Activated CD4-positive, alpha-beta T cell treated with anti-CD3 and anti-CD28 coated beads for 36 hours (primary cell): Measurements from ENCODE around the gene FAM20A. TPM values are rescaled to one million over a fixed set of nuclear protein-coding genes. Genes with fewer than 3 reads are reported as not detected.
"Not testable (repeated sequence)": the region's sequence is repeated elsewhere in the genome, so short reads cannot be mapped to it uniquely, and the experiment has no call there.

Experiments
- ATAC-seq: fragments of 200-7000 bp; cut with Tn5 transposase; one replicate; pipeline ENCODE4 v1.10.0; 2021; ENCODE audit warnings: mild to moderate bottlenecking, moderate library complexity
- CTCF ChIA-PET: fragments of 350-600 bp; sonication (Branson Sonifier 250); formaldehyde crosslinking; loops from one replicate; lab custom pipeline; 2021; ENCODE audit warnings: antibody characterized with exemption; lab: Charles Lee
- POLR2A ChIA-PET: fragments of 350-600 bp; sonication (Branson Sonifier 250); formaldehyde crosslinking; loops from one replicate; lab custom pipeline; 2021; ENCODE audit warnings: antibody characterized with exemption, inconsistent platforms; lab: Charles Lee
- DNase-seq: peaks from one replicate; pipeline ENCODE4 v3.0.0-alpha.2; 2020
- H3K27ac Mint-ChIP-seq: one replicate; pipeline ENCODE4 v1.8.0; 2021; ENCODE audit warnings: mixed read lengths
- H3K27me3 Mint-ChIP-seq: one replicate; pipeline ENCODE4 v1.8.0; 2021; ENCODE audit warnings: mixed read lengths
- H3K36me3 Mint-ChIP-seq: one replicate; pipeline ENCODE4 v1.8.0; 2021; ENCODE audit warnings: low read depth, mixed read lengths
- H3K4me1 Mint-ChIP-seq: one replicate; pipeline ENCODE4 v1.8.0; 2021; ENCODE audit warnings: mixed read lengths
- H3K4me3 Mint-ChIP-seq: one replicate; pipeline ENCODE4 v1.8.0; 2021; ENCODE audit warnings: mild to moderate bottlenecking, moderate library complexity, mixed read lengths
- H3K9me3 Mint-ChIP-seq: one replicate; pipeline ENCODE4 v1.8.0; 2021; ENCODE audit warnings: low read depth, mixed read lengths
- intact Hi-C, 2 experiments: fragments of 100-400 bp; cut with DNase I in 1 of 2; cut with micrococcal nuclease in 1 of 2; formaldehyde crosslinking; loops; one replicate each; pipeline versions ENCODE4 v1.14.2 to v1.15.1; 2022 to 2024; cut with DNase I, micrococcal nuclease
- total RNA-seq, 2 experiments: library from RNA; stranded (reverse); gene quantifications; one replicate each; pipeline ENCODE4 v1.2.3, GENCODE V29; 2021

The FAM20A gene
- total RNA-seq, 2 experiments from 2014 or later, result not detected

DNA sequence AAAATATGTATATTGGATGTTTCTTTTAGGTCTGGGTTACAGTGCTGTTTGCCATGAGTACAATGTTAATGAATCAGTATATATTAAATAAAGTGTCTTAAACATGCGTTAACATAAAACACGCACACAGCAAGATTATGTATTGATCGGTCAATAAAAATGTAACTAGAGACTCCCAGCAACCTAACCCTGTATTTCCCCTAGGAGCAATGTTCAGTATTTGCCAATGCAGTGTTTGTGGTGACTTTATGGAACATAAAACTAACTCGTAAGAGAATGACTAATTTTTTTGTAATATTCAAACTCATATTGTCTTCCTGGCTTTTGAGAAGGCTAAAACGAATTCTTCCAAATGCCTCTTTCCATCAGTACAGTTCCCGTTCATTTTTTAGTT lies 66.5 kb downstream of the FAM20A start:
- Mint-ChIP-seq H3K36me3 (peaks cover 39% of the 10 kb centered on the region), H3K27me3 (no peaks in the 10 kb centered on the region), H3K4me3 (no peak overlapping the region), H3K27ac (no peak overlapping the region), H3K4me1 (peaks cover 9% of the 10 kb centered on the region), H3K9me3 (no peaks in the 10 kb centered on the region)
- ATAC-seq (no peak), DNase-seq (no peak)
- CTCF ChIA-PET, result interaction anchor here (0.6 to 1.4 kb wide), 3 partner anchors 47 to 529 kb away, joined by 3 to 5 read pairs (median 4); no protein-coding TSS in a partner anchor
- intact Hi-C loops, result loop anchor here (1.0 to 10.0 kb wide), 3 partner anchors 80 to 700 kb away; no protein-coding TSS in a partner anchor
- POLR2A ChIA-PET, result no interaction called here

DNA sequence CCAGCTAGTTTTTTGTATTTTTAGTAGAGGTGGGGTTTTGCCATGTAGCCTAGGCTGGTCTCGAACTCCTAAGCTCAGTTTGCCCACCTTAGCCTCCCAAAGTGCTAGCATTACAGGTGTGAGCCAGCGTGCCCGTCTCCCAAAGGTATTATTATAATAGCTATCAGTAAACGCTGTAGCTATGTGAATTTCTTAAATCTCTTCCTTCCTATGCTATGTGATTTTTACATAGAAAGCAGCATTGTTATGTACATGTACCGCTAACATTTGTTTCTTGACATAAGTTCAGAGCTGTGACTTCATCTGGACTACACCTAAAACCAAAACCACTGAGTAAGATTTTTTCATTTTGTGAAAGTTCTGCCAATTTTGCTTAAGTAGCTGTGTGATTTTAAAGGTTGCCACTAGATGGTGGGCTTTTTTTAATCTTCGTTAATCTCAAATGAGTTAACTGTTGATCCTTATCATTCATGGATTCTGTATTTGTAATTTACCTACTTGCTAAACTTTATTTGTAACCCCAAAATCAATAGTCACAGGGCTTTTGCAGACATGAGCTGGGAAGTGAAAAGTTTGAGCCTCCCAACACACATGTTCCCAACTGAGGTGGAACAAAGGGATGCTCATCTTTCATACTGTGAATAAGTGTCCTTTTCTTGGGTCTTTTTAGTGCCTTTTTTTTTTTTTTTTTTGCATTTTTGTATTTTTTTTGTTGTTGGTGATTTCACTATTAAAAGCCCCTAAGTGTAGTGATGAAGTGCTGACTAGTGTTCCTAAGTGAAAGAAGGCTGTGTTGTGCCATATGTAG lies 67.1 kb downstream of the FAM20A start:
- Mint-ChIP-seq H3K27ac (peak overlapping the region; percentile 20), H3K9me3 (no peaks in the 10 kb centered on the region), H3K36me3 (peaks cover 44% of the 10 kb centered on the region), H3K27me3 (no peaks in the 10 kb centered on the region), H3K4me3 (no peak overlapping the region), H3K4me1 (peaks cover 9% of the 10 kb centered on the region)
- intact Hi-C loops, result loop anchor here (1.0 to 10.0 kb wide), 3 partner anchors 81 to 701 kb away; no protein-coding TSS in a partner anchor
- DNase-seq (no peak), ATAC-seq (peak; percentile 69)
- ChIA-PET CTCF (interaction anchor here (0.6 to 1.4 kb wide), 16 partner anchors 9 to 713 kb away, joined by 3 to 5 read pairs (median 3); no protein-coding TSS in a partner anchor), POLR2A (interaction anchor here (0.6 kb wide), 1 partner anchor 384 kb away, joined by 4 read pairs; no protein-coding TSS in a partner anchor)

DNA sequence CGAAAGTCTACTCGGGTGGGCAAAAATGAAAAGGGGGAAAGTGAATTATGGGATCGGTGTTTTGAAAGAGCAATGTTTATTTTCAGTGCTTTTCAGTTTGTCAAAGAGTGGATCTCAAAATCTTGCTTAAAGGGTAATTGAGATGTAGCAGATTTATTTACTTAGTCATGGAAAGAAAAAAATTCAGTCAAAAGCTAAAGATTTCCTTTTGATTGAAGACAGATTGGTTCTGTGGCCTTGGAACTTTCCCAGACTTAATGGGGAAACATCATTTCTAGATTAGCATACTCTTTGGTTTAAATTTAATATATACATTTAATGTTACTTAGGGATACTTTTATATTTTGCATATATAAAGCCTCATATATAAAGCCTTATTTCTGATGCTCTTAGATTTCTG lies 68.3 kb downstream of the FAM20A start:
- Mint-ChIP-seq H3K27me3 (no peaks in the 10 kb centered on the region), H3K36me3 (peaks cover 52% of the 10 kb centered on the region), H3K4me3 (no peak overlapping the region), H3K9me3 (no peaks in the 10 kb centered on the region), H3K4me1 (peaks cover 9% of the 10 kb centered on the region), H3K27ac (no peak overlapping the region)
- DNase-seq (no peak), ATAC-seq (no peak)
- intact Hi-C loops, result loop anchor here in 1 of 2 experiments (10.0 kb wide), 1 partner anchor 702 kb away; no protein-coding TSS in a partner anchor
- ChIA-PET CTCF (interaction anchor here (0.8 to 1.4 kb wide), 4 partner anchors 8 to 325 kb away, joined by 3 read pairs; no protein-coding TSS in a partner anchor), POLR2A (no interaction called here)

DNA sequence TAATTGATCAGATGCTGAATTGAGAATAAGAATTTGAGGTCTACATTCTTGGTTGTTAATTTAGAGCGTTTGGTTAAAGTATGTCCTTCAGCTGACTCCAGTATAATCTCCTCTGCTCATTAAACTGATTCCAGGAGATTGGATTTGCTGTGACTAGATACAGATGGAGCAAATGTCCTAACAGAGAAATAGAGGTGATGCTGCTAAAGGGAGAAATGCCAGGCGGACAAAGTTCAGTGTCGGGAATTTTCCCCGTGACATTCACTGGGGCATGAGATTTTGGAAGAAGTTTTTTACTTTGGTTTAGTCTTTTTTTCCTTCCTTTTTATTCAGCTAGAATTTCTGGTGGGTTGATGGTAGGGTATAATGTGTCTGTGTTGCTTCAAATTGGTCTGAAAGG lies 69.9 kb downstream of the FAM20A start:
- Mint-ChIP-seq H3K36me3 (peaks cover 64% of the 10 kb centered on the region), H3K27ac (no peak overlapping the region), H3K4me3 (no peak overlapping the region), H3K27me3 (no peaks in the 10 kb centered on the region), H3K4me1 (peaks cover 9% of the 10 kb centered on the region), H3K9me3 (no peaks in the 10 kb centered on the region)
- no peak for ATAC-seq
- DNase-seq, result no peak
- intact Hi-C loops, result loop anchor here in 1 of 2 experiments (10.0 kb wide), 1 partner anchor 704 kb away; no protein-coding TSS in a partner anchor
- ChIA-PET POLR2A (no interaction called here), CTCF (no interaction called here)

DNA sequence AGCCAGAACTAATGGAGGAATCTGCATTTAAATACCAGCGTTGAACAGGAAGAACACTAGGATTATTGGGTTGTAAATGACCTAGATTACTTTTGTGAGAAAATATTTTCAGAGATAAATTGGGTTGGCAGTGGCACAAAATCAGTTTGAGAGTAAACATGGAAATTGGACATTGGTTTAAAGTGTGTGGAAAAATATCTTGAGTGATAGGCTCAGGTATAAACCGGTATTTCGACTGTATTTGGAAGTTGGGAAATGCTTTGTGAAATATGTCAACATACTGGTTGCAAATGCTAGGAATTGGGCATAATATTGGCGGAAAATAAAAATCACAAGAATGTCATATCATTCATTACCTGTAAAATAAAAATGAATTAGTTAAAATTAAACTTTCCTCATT lies 73.9 kb downstream of the FAM20A start:
- ChIA-PET POLR2A (no interaction called here), CTCF (no interaction called here)
- H3K4me1 Mint-ChIP-seq, result peaks cover 4% of the 10 kb centered on the region
- no peak overlapping the region for H3K27ac Mint-ChIP-seq
- no peak overlapping the region for H3K4me3 Mint-ChIP-seq
- no peaks in the 10 kb centered on the region for H3K27me3 Mint-ChIP-seq
- no peaks in the 10 kb centered on the region for H3K9me3 Mint-ChIP-seq
- H3K36me3 Mint-ChIP-seq, result peaks cover 72% of the 10 kb centered on the region
- intact Hi-C loops, result no loop called here
- no peak for DNase-seq
- ATAC-seq, result no peak

DNA sequence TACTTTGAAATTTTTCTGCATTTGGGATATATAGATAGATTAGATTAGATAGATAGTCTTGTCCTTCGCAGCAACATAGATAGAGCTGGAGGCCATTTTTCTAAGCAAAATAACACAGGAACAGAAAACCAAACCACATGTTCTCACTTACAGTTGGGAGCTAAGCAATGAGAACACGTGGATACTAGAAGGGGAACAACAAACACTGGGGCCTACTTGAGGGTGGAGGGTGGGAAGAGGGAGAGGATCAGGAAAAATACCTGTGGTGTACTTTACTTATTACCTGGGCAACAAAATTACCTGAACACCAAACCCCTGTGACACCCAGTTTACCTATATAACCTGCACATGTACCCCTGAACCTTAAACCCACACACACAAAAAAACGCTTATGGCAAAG lies 74.6 kb downstream of the FAM20A start:
- Mint-ChIP-seq H3K9me3 (no peaks in the 10 kb centered on the region), H3K27me3 (no peaks in the 10 kb centered on the region), H3K36me3 (peaks cover 72% of the 10 kb centered on the region), H3K4me3 (no peak overlapping the region), H3K4me1 (peaks cover 7% of the 10 kb centered on the region), H3K27ac (no peak overlapping the region)
- ChIA-PET CTCF (interaction anchor here (1.2 kb wide), 1 partner anchor 87 kb away, joined by 3 read pairs; no protein-coding TSS in a partner anchor), POLR2A (no interaction called here)
- intact Hi-C loops, result no loop called here
- no peak for DNase-seq
- no peak for ATAC-seq

DNA sequence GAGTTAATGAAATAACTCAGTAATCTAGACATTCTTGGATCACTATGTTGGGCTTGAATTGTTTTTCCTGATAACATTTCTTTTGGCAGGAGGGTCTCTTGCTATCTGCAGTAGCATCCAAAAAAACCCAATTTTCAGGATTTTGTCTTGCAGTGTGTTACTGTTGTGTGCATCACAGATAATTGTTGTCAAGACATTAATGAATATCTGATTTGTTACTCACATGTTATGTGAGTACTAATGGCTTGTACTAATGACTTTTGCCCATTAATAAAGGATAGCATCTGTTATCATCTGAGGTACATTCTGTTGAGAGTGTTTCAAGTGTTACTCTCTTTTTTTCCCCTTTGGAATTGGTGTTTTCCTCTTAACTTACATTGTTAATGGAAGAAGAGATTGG lies 78.9 kb downstream of the FAM20A start:
- CTCF ChIA-PET, result no interaction called here
- peaks cover 29% of the 10 kb centered on the region for H3K4me1 Mint-ChIP-seq
- POLR2A ChIA-PET, result interaction anchor here (0.6 kb wide), 1 partner anchor 1189 kb away, joined by 4 read pairs; no protein-coding TSS in a partner anchor
- peaks cover 62% of the 10 kb centered on the region for H3K36me3 Mint-ChIP-seq
- intact Hi-C loops, result no loop called here
- no peak overlapping the region for H3K27ac Mint-ChIP-seq
- DNase-seq (no peak), ATAC-seq (no peak)
- H3K27me3 Mint-ChIP-seq, result no peaks in the 10 kb centered on the region
- H3K9me3 Mint-ChIP-seq, result no peaks in the 10 kb centered on the region
- H3K4me3 Mint-ChIP-seq, result no peak overlapping the region

DNA sequence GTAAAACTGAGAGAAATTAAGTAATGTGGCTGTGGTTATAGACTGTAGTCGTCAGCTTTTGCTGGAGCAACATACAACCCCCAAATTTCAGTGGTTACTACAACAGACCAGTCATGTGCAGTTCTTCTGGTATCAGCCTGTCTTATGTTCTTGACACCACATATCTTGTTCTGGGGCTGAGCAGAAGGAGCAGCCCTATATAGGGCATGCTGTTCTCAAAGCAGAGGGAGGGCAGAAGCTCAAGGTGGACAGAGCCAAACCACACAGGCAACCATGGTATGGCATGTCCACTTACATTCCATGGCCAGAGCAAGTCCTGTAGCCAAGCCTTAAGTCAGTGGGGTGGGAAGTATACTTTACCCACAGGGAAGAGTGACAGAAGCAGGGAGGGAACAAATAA lies 81.3 kb downstream of the FAM20A start:
- Mint-ChIP-seq H3K9me3 (no peaks in the 10 kb centered on the region), H3K27me3 (no peaks in the 10 kb centered on the region), H3K4me1 (peaks cover 42% of the 10 kb centered on the region), H3K4me3 (no peak overlapping the region), H3K36me3 (peaks cover 59% of the 10 kb centered on the region), H3K27ac (no peak overlapping the region)
- CTCF ChIA-PET, result no interaction called here
- DNase-seq (no peak), ATAC-seq (no peak)
- intact Hi-C loops, result no loop called here
- POLR2A ChIA-PET, result no interaction called here

DNA sequence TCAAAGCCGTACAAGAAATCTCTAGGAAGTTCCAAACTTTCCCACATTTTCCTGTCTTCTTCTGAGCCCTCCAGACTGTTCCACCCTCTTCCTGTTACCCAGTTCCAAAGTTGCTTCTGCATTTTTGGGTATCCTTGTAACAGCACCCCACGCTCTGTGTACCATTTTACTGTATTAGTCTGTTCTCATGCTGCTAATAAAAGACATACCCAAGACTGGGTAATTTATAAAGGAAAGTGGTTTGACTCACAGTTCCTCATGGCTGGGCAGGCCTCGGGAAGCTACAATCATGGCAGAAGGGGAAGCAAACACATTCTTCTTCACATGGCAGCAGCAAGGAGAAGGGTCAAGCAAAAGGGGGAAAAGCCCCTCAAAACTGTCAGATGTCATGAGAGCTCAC lies 82.1 kb downstream of the FAM20A start:
- peaks cover 55% of the 10 kb centered on the region for H3K36me3 Mint-ChIP-seq
- H3K4me3 Mint-ChIP-seq, ATAC-seq, DNase-seq, H3K27ac Mint-ChIP-seq, POLR2A ChIA-PET, intact Hi-C loops, H3K9me3 Mint-ChIP-seq, H3K27me3 Mint-ChIP-seq: not testable (repeated sequence)
- peaks cover 51% of the 10 kb centered on the region for H3K4me1 Mint-ChIP-seq
- CTCF ChIA-PET, result interaction anchor here (1.0 kb wide), 1 partner anchor 14 kb away, joined by 3 read pairs; no protein-coding TSS in a partner anchor

DNA sequence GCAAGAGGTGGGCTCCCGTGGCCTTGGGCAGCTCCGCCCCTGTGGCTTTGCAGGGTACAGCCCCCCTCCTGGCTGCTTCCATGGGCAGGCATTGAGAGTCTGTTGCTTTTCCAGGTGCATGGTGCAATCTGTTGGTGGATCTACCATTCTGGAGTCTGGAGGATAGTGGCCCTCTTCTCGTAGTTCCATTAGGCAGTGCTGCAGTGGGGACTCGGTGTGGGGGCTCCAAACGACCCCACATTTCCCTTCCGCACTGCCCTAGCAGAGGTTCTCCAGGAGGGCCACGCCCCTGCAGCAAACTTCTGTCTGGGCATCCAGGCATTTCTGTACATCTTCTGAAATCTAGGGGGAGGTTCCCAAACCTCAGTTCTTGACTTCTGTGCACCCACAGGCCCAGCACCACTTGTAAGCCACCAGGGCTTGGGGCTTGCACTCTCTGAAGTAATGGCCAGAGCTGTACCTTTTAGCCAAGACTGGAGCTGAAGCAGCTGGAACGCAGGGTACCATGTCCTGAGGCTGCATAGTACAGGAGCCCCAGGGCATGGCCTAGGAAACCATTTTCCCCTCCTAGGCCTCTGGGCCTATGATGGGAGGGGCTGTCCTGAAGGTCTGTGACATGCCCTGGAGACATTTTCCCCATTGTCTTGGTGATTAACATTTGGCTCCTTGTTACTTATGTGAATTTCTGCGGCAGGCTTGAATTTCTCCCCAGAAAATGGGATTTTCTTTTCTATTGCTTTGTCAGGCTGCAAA lies 82.9 kb downstream of the FAM20A start:
- Mint-ChIP-seq H3K9me3 (no peaks in the 10 kb centered on the region), H3K4me3 (no peak overlapping the region), H3K36me3 (peaks cover 55% of the 10 kb centered on the region), H3K4me1 (peaks cover 59% of the 10 kb centered on the region), H3K27ac (no peak overlapping the region), H3K27me3 (no peaks in the 10 kb centered on the region)
- DNase-seq (no peak), ATAC-seq (no peak)
- CTCF ChIA-PET, result interaction anchor here (1.0 kb wide), 1 partner anchor 15 kb away, joined by 3 read pairs; no protein-coding TSS in a partner anchor
- POLR2A ChIA-PET, result no interaction called here
- intact Hi-C loops, result no loop called here

DNA sequence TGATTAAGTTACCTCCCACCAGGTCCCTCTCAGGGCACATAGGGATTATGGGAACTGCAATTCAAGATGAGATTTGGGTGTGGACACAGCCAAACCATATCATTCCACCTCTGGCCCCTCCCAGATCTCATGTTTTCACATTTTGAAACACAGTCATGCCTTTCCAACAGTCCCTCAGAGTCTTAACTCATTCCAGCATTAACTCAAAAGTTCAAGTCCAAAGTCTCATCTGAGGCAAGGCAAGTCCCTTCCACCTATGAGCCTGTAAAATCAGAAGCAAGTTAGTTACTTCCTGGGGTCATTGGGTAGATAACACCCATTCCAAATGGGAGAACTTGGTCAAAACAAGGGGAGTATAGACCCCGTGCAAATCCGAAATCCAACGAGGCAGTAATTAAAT lies 83.6 kb downstream of the FAM20A start:
- H3K36me3 Mint-ChIP-seq, result peaks cover 54% of the 10 kb centered on the region
- H3K4me1 Mint-ChIP-seq, result peaks cover 58% of the 10 kb centered on the region

More for the DNA sequence above, 83.6 kb downstream of the FAM20A start:
- H3K27ac Mint-ChIP-seq, H3K27me3 Mint-ChIP-seq, POLR2A ChIA-PET, ATAC-seq, H3K9me3 Mint-ChIP-seq, H3K4me3 Mint-ChIP-seq, intact Hi-C loops, DNase-seq, CTCF ChIA-PET: not testable (repeated sequence)
